GM03348 (cell line): ENCODE measurements around the gene ARL4A.

Experiments
- DNase-seq: peaks from one replicate; pipeline ENCODE4 v3.0.0; 2012; ENCODE audit warnings: low spot score

Gene ARL4A

GRCh38 chr7:12703881-12704280 lies 16.4 kb downstream of the ARL4A start:
- peak; percentile 36 for DNase-seq

GRCh38 chr7:12705878-12706277 lies 18.4 kb downstream of the ARL4A start:
- DNase-seq: no peak

GRCh38 chr7:12706900-12707536 lies 19.6 kb downstream of the ARL4A start:
- peak; percentile 28 for DNase-seq

- DNase-seq: no peak
Observed at GRCh38 chr7:12708314-12708713, 20.9 kb downstream of the ARL4A start.

GRCh38 chr7:12709726-12710502 lies 22.5 kb downstream of the ARL4A start:
- DNase-seq: peak; percentile 77

GRCh38 chr7:12711124-12711523 lies 23.7 kb downstream of the ARL4A start:
- DNase-seq: no peak

- no peak for DNase-seq
Observed at GRCh38 chr7:12712236-12712635, 24.8 kb downstream of the ARL4A start.

GRCh38 chr7:12713625-12714378 lies 26.4 kb downstream of the ARL4A start:
- DNase-seq: no peak

GRCh38 chr7:12714379-12714737 lies 26.9 kb downstream of the ARL4A start:
- no peak for DNase-seq

- DNase-seq: peak; percentile 74
Observed at GRCh38 chr7:12715372-12716133, 28.1 kb downstream of the ARL4A start.

- DNase-seq: no peak
Observed at GRCh38 chr7:12716134-12716681, 28.8 kb downstream of the ARL4A start.

GRCh38 chr7:12716722-12717121 lies 29.3 kb downstream of the ARL4A start:
- DNase-seq: no peak

GRCh38 chr7:12719141-12719919 lies 31.9 kb downstream of the ARL4A start:
- peak; percentile 62 for DNase-seq

- DNase-seq: no peak
Observed at GRCh38 chr7:12719981-12720865, 32.8 kb downstream of the ARL4A start.

GRCh38 chr7:12721286-12721830 lies 33.9 kb downstream of the ARL4A start:
- no peak for DNase-seq

- DNase-seq: no peak
Observed at GRCh38 chr7:12722136-12722535, 34.7 kb downstream of the ARL4A start.

GRCh38 chr7:12722636-12723605 lies 35.5 kb downstream of the ARL4A start:
- DNase-seq: no peak

GRCh38 chr7:12725575-12726316 lies 38.3 kb downstream of the ARL4A start:
- DNase-seq: no peak
